GM10248 (cell line): ENCODE results near the gene B3GALT2.
"Not testable (repeated sequence)": the region's sequence is repeated elsewhere in the genome, so short reads cannot be mapped to it uniquely, and the experiment has no call there.

Source experiments
- CTCF ChIA-PET: fragments of 300-600 bp; sonication (Branson Sonifier 250); formaldehyde crosslinking; extraction: SDS; loops from one replicate; lab custom pipeline; 2021; ENCODE audit warnings: antibody characterized with exemption; lab: Yijun Ruan, JAX
- POLR2A ChIA-PET: fragments of 350-650 bp; sonication (Branson Sonifier 250); formaldehyde crosslinking; extraction: SDS; loops from one replicate; lab custom pipeline; 2020; ENCODE audit warnings: antibody characterized with exemption; lab: Yijun Ruan, JAX
- DNase-seq: peaks from one replicate; pipeline ENCODE4 v3.0.0; 2012; ENCODE audit errors: extremely low spot score
- TF ChIP-seq, protein P1 (sequence below): IDR thresholded peaks from 2 replicates; pipeline ENCODE4 v1.5.1; 2012; ENCODE audit warnings: mild to moderate bottlenecking, low read depth; ENCODE audit errors: extremely low read depth, missing control alignments, control extremely low read depth

B3GALT2 gene

GRCh38 chr1:193185901-193186731 is at the start of gene B3GALT2:
Gene B3GALT2, minus strand, starts transcription at chr1:193186613. Its CDS starts 5,051 bp downstream, at chr1:193181562.
- TF ChIP-seq, protein P1, sequence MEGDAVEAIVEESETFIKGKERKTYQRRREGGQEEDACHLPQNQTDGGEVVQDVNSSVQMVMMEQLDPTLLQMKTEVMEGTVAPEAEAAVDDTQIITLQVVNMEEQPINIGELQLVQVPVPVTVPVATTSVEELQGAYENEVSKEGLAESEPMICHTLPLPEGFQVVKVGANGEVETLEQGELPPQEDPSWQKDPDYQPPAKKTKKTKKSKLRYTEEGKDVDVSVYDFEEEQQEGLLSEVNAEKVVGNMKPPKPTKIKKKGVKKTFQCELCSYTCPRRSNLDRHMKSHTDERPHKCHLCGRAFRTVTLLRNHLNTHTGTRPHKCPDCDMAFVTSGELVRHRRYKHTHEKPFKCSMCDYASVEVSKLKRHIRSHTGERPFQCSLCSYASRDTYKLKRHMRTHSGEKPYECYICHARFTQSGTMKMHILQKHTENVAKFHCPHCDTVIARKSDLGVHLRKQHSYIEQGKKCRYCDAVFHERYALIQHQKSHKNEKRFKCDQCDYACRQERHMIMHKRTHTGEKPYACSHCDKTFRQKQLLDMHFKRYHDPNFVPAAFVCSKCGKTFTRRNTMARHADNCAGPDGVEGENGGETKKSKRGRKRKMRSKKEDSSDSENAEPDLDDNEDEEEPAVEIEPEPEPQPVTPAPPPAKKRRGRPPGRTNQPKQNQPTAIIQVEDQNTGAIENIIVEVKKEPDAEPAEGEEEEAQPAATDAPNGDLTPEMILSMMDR = no peak
- POLR2A ChIA-PET = interaction anchor here (0.6 kb wide), 1 partner anchor 82 kb away, joined by 3 read pairs; no protein-coding TSS in a partner anchor
- no peak for DNase-seq
- CTCF ChIA-PET = interaction anchor here (0.8 to 1.4 kb wide), 4 partner anchors 15 to 48 kb away, joined by 3 to 7 read pairs (median 4); no protein-coding TSS in a partner anchor

- CTCF ChIA-PET = no interaction called here
- no peak for DNase-seq
- POLR2A ChIA-PET = no interaction called here
- TF ChIP-seq, protein P1 = no peak
Measured at GRCh38 chr1:193234530-193234929, 48.1 kb upstream of the B3GALT2 start.

DNA sequence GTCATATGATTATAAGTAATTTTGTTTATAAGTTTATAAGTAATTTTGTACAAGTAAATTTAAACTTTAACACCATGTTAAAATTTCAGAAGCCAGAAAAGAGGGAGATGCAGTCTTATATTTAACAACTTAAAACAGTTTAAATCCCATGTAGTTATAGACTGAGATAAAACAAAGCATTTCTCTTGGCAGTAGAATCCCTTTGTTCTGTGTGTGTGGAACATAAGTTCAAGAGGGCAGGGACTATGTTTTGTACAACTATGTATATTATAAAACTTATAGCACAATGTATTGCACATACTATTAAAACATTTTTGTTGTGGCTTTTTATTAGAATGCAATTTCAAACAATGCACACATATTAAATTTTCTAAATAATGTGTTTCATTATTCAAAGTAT is 44.7 kb upstream of the B3GALT2 start:
- DNase-seq, POLR2A ChIA-PET: not testable (repeated sequence)
- CTCF ChIA-PET = interaction anchor here (1.2 kb wide), 1 partner anchor 23 kb away, joined by 3 read pairs; no protein-coding TSS in a partner anchor

- ChIA-PET POLR2A (no interaction called here), CTCF (interaction anchor here (1.5 kb wide), 1 partner anchor 12 kb away, joined by 4 read pairs; no protein-coding TSS in a partner anchor)
Measured at GRCh38 chr1:193229136-193229535, 42.7 kb upstream of the B3GALT2 start.

DNA sequence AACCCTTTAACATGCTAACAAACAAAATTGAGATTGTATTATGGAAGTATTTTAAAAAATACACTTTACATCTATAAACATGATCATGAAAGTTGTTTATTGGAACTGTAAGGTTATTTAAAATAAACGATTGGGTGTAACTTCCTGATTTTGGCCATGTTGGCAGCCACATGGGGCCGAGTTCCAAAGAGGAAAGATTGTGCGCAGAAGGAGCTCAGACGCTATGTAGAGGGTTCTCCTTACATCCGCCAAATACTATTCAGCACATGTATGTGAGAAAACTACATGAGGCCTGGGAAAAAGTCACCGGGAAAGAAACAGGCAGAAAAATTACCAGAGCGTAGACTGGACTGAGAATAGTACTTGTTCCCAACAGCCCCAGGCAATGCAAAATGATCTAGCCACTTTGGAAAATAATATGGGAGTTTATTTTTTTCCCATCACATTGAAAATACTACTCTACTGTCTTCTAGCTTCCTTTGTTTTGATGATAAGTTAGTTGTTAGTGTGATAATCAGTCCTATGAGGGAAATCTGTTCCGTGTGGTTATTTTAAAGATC is 35.7 kb upstream of the B3GALT2 start:
- DNase-seq = no peak
- TF ChIP-seq, protein P1 = no peak
- POLR2A ChIA-PET = no interaction called here
- CTCF ChIA-PET = no interaction called here

More at GRCh38 chr1:193229136-193229535, 42.7 kb upstream of the B3GALT2 start:
- TF ChIP-seq, protein P1 = no peak
- no peak for DNase-seq

DNA sequence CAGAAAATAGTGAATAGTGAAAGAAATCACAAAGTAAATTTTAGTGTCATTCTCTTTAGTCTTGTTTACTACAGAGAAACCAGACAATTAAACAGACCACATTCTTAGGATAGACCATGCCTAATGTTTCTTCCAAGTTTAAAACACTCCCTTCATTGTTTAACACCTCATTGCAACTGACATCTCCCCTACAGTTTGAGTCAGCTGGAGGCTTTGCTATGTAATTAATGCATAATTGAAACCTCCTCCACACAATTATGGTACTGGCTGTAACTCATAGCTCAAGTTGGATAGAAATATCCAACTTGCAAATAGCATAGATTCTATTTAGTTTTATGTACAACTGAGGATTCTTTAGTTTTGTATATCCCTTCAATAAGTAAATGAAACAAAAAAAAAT is 35.2 kb upstream of the B3GALT2 start:
- no peak for DNase-seq
- TF ChIP-seq, protein P1 = no peak
- POLR2A ChIA-PET = no interaction called here
- CTCF ChIA-PET = no interaction called here
